CD4-positive, alpha-beta T cell (primary cell): Measurements from ENCODE around the gene TBPL1. TPM values are rescaled to one million over a fixed set of nuclear protein-coding genes. Genes with fewer than 3 reads are reported as not detected.

ENCODE experiments used
- ATAC-seq: fragments of 200-7000 bp; cut with Tn5 transposase; one replicate; pipeline ENCODE4 v1.10.0; 2022; ENCODE audit warnings: mild to moderate bottlenecking; ENCODE audit not compliant: poor library complexity
- CTCF ChIA-PET: fragments of 350-600 bp; sonication (Branson Sonifier 250); formaldehyde crosslinking; loops from one replicate; lab custom pipeline; 2021; ENCODE audit warnings: antibody characterized with exemption, inconsistent platforms; lab: Charles Lee
- POLR2A ChIA-PET: fragments of 350-600 bp; sonication (Branson Sonifier 250); formaldehyde crosslinking; loops from one replicate; lab custom pipeline; 2021; ENCODE audit warnings: antibody characterized with exemption, inconsistent platforms; lab: Charles Lee
- DNase-seq, 14 experiments: peaks; one replicate each; pipeline ENCODE4 v3.0.0-alpha.2; 2013 to 2020; ENCODE audit warnings: mixed read lengths in 2 of 14
- H3K27ac ChIP-seq, 2 donors: one replicate each; pipeline versions ENCODE4 v1.5.1 to v1.7.0; 2013; ENCODE audit warnings: low read length in 2 of 2, low read depth in 1 of 2, mild to moderate bottlenecking in 1 of 2
- H3K27me3 ChIP-seq, 2 experiments: 1 replicate in 1 of 2; 2 replicates in 1 of 2; pipeline versions ENCODE4 v1.6.1 to v1.7.0; 2013; ENCODE audit warnings: low read length in 2 of 2, control low read depth in 1 of 2, mild to moderate bottlenecking in 1 of 2, moderate library complexity in 1 of 2; ENCODE audit not compliant: insufficient read depth in 2 of 2, control insufficient read depth in 1 of 2
- H3K36me3 ChIP-seq: one replicate; pipeline ENCODE4 v1.6.1; 2013; ENCODE audit warnings: low read length, control low read depth; ENCODE audit not compliant: insufficient read depth
- H3K4me1 ChIP-seq: one replicate; pipeline ENCODE4 v1.6.1; 2013; ENCODE audit warnings: low read length, control low read depth; ENCODE audit not compliant: insufficient read depth
- H3K4me3 ChIP-seq: one replicate; pipeline ENCODE4 v1.5.1; 2013; ENCODE audit warnings: mild to moderate bottlenecking, low read length, moderate library complexity
- H3K9me3 ChIP-seq, 2 experiments: 1 replicate in 1 of 2; 2 replicates in 1 of 2; pipeline versions ENCODE4 v1.6.1 to v1.7.0; 2013; ENCODE audit warnings: low read length in 2 of 2, mild to moderate bottlenecking in 2 of 2, control low read depth in 1 of 2, moderate library complexity in 1 of 2; ENCODE audit not compliant: control insufficient read depth in 1 of 2, insufficient read depth in 1 of 2
- H3K27ac Mint-ChIP-seq: one replicate; pipeline ENCODE4 v1.8.0; 2020; ENCODE audit warnings: mixed read lengths
- H3K27me3 Mint-ChIP-seq: one replicate; pipeline ENCODE4 v1.8.0; 2021; ENCODE audit warnings: mixed read lengths
- H3K36me3 Mint-ChIP-seq: one replicate; pipeline ENCODE4 v1.8.0; 2021; ENCODE audit warnings: low read depth, mixed read lengths
- H3K4me1 Mint-ChIP-seq: one replicate; pipeline ENCODE4 v1.8.0; 2021; ENCODE audit warnings: low read depth, mixed read lengths
- H3K4me3 Mint-ChIP-seq: one replicate; pipeline ENCODE4 v1.8.0; 2020; ENCODE audit warnings: mild to moderate bottlenecking, mixed read lengths
- H3K9me3 Mint-ChIP-seq: one replicate; pipeline ENCODE4 v1.8.0; 2020; ENCODE audit warnings: mixed read lengths
- intact Hi-C, 2 experiments: fragments of 100-400 bp; cut with DNase I in 1 of 2; cut with micrococcal nuclease in 1 of 2; formaldehyde crosslinking; loops; one replicate each; pipeline versions ENCODE4 v1.15.1 to v1.9.0; 2023 to 2025; cut with DNase I, micrococcal nuclease
- total RNA-seq, 174 experiments: library from RNA in 2 of 174; stranded (reverse) in 2 of 174; gene quantifications; one replicate each; pipeline ENCODE4 v1.2.3 and lab custom pipeline; 2021 to 2026
- TF ChIP-seq, protein P1 (sequence below): fragments of 200-600 bp; IDR thresholded peaks from one replicate; pipeline ENCODE4 v1.8.0; 2022; ENCODE audit warnings: antibody characterized with exemption, mild to moderate bottlenecking

TBPL1 gene
- total RNA-seq, 2 experiments from 2014 or later = 34.7 to 37.3 TPM

DNA sequence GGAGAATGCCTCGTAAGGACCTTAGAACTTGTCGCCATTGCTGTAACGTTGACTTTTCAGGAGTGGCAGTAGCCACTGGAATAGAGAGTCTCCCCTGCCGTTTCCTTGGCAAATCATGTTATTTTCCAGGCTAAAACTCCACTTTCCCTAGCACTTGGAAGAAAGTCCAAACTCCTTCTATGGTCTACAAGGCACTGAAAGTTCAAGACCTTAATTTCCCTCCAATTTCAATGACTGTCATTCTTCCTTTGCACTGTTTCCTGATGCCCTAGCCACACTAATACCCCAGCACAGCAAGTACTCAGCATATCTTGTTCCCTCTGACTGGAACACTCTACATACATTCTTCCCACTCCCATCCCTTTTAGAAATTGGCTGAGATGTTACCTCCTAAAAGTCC lies 1.8 kb upstream of the TBPL1 start:
- Histone ChIP-seq H3K9me3 (no peaks in the 10 kb centered on the region), H3K27me3 (no peaks in the 10 kb centered on the region), H3K36me3 (no peaks in the 10 kb centered on the region), H3K4me3 (peak overlapping the region; percentile 83), H3K27ac (peak overlapping the region; percentile 68 to 71), H3K4me1 (peaks cover 14% of the 10 kb centered on the region)
- no peaks in the 10 kb centered on the region for H3K27me3 Mint-ChIP-seq
- TF ChIP-seq, protein P1, sequence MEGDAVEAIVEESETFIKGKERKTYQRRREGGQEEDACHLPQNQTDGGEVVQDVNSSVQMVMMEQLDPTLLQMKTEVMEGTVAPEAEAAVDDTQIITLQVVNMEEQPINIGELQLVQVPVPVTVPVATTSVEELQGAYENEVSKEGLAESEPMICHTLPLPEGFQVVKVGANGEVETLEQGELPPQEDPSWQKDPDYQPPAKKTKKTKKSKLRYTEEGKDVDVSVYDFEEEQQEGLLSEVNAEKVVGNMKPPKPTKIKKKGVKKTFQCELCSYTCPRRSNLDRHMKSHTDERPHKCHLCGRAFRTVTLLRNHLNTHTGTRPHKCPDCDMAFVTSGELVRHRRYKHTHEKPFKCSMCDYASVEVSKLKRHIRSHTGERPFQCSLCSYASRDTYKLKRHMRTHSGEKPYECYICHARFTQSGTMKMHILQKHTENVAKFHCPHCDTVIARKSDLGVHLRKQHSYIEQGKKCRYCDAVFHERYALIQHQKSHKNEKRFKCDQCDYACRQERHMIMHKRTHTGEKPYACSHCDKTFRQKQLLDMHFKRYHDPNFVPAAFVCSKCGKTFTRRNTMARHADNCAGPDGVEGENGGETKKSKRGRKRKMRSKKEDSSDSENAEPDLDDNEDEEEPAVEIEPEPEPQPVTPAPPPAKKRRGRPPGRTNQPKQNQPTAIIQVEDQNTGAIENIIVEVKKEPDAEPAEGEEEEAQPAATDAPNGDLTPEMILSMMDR = no peak
- ATAC-seq (no peak), DNase-seq (no peak)
- H3K9me3 Mint-ChIP-seq = no peaks in the 10 kb centered on the region
- ChIA-PET POLR2A (interaction anchor here (0.7 to 2.7 kb wide), 2 partner anchors 14 to 28 kb away, joined by 3 to 14 read pairs; no protein-coding TSS in a partner anchor), CTCF (interaction anchor here (0.9 kb wide), 1 partner anchor 146 kb away, joined by 3 read pairs; no protein-coding TSS in a partner anchor)
- intact Hi-C loops = loop anchor here (5.0 to 10.0 kb wide), 4 partner anchors 221 to 1544 kb away; partner anchors contain the start of genes AHI1 (in 1 of the 2), RPS12 (in 1 of the 2) and STX7 (in 1 of the 2)
- H3K36me3 Mint-ChIP-seq = peaks cover 19% of the 10 kb centered on the region
- peaks cover 30% of the 10 kb centered on the region for H3K4me1 Mint-ChIP-seq
- H3K27ac Mint-ChIP-seq = peak overlapping the region; percentile 91
- H3K4me3 Mint-ChIP-seq = peak overlapping the region; percentile 97

DNA sequence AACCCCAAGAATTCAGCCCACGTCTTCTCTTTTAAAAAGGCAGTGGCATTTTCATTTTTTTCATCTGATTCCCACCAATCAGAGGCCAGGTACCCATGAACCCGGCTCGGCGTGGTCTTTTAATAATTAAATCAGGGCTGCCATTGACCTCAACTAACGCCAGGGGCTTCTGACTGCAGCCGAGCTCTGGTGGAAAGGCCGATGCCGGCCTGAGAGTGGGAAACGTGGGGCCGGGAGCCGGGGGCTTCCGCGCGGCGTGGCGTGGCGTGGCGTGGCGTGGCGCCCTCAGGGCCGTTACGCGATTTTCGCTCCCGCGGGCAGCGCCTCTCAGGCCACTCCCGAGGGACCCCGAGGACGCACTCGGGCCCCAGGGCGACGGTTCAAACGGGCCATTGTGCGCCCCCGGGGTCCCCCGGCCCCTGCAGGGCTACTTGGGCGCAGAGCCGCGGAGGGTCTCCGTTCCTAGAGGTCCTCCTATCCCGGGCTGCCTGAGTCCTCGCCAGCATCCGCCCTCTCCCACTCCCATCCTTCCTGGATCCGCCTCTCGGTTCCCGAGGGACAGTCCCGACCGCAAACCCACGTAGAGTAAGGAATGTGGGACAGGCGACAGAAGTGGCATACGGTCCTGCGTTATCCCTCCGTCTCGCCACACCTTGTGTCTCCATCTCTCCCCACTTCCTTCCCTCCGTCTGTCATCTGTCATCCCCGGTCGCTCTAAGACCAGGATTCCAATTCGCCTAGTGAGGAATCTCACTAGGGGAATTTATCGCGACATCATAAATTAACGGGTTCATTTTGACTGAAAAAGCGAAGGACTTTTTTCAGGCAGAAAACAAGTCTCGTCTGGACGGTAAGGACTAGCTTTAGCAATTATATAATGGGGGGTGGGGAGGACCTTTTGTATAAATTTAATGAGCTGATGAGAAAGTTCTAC lies 876 bp upstream of the TBPL1 start:
- peak overlapping the region; percentile 83 for H3K4me3 ChIP-seq
- Mint-ChIP-seq H3K4me1 (peaks cover 40% of the 10 kb centered on the region), H3K36me3 (peaks cover 19% of the 10 kb centered on the region), H3K9me3 (no peaks in the 10 kb centered on the region), H3K27ac (peak overlapping the region; percentile 91), H3K27me3 (no peaks in the 10 kb centered on the region), H3K4me3 (peak overlapping the region; percentile 97)
- H3K27ac ChIP-seq = peak overlapping the region; percentile 68 to 71
- H3K4me1 ChIP-seq = peaks cover 14% of the 10 kb centered on the region
- CTCF ChIA-PET = interaction anchor here (0.9 to 1.5 kb wide), 4 partner anchors 21 to 145 kb away, joined by 3 to 5 read pairs (median 4); no protein-coding TSS in a partner anchor
- H3K36me3 ChIP-seq = no peaks in the 10 kb centered on the region
- no peaks in the 10 kb centered on the region for H3K9me3 ChIP-seq
- POLR2A ChIA-PET = interaction anchor here (0.6 to 2.7 kb wide), 9 partner anchors 11 to 1138 kb away, joined by 3 to 14 read pairs (median 4); partner anchors contain the start of genes RPS12 and SLC2A12
- peak; percentile 22 for ATAC-seq
- TF ChIP-seq, protein P1 = peak; percentile 13
- intact Hi-C loops = loop anchor here (2.0 to 10.0 kb wide), 5 partner anchors 21 to 1543 kb away; partner anchors contain the start of genes AHI1 (in 1 of the 2), RPS12 (in 1 of the 2) and STX7 (in 1 of the 2)
- no peaks in the 10 kb centered on the region for H3K27me3 ChIP-seq
- peak in 12 of 14 experiments; percentile 8 to 79 (median 28) for DNase-seq
